Bronchial smooth muscle cell (primary cell): Measurements from ENCODE around the gene SPRR1A. TPM values are rescaled to one million over a fixed set of nuclear protein-coding genes. Genes with fewer than 3 reads are reported as not detected.

Experiments used
- total RNA-seq: library from RNA; depleted of rRNA; stranded (reverse); fragments of >200 nt; gene quantifications from 2 replicates; pipeline ENCODE4 v1.2.1, GENCODE V29; 2014

Gene SPRR1A, protein sequence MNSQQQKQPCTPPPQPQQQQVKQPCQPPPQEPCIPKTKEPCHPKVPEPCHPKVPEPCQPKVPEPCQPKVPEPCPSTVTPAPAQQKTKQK
- total RNA-seq: not detected in 2 replicates

DNA sequence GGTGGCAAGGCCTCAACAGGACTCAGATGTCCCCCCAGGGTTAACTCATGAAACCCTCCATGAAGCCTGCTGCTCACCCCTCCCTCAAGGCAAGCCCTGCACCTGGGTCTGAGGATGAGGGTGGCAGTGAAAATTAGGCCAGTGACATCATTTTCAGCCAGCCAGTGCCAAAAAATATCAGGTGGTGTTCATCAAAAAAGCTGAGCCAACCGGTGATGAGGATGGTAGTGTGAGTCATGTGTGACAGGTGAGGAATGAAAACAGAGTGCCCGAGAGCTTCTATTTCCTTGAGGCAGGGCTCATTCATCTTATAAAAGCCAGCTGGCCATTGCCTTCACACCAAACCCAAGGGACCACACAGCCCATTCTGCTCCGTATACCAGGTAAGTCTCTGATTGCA, at the start of gene SPRR1A:
SPRR1A (plus strand) TSS at position 339 of the 400 bp plus-strand sequence. CDS start 1,150 bp downstream, outside the sequence.

DNA sequence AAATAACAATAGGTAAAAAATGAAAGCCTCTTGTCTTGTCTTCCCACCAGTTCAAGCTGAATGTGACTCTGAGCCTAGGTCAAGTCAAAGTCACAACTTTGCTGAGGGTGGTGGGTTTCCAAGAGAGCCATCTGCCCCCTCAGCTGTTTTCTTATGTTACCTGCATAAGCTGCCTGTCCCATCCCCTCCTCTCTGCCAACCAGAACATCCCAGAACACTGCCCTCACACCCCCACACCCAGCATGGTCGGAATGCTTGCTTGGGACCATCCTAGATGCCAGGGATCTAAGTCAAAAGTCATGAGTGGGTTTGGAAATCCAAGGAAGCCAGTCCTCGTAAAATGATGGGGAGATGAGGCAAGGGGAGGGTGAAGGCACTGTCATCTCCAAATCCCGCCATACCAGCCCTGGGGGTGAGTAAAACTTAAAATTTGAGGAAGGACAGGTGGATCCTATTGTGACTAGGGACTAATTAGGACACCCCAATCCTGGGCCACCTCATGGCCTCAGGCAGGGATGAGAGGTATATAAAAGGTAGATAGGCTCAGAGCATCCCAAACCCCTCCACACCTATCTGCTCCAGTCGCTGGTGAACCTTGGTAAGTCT, 37.1 kb upstream of the SPRR1A start, which contains the start of gene SPRR5:
SPRR5 (plus strand) TSS at position 556 of the 606 bp plus-strand sequence. CDS start 1,349 bp downstream, outside the sequence.

DNA sequence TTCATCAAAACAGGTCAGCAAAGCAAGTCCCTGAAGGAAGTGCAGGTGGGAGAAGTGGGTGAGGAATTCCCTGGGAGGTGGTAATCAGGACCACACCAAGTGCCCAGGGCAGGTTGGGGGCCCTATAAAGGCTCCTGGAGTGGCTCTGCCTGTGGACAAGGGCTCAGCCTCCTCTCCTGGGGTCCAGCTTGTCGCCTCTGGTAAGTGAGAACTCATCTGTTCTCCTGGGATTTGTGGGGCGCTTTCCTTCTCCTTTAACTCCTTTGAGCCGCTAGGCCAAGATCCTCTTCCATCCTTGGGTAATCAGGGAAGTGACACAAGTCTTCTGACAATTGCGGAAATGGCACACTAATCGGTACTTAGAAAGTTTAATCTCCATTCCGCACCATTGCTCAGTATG, 13.4 kb upstream of the SPRR1A start, which contains the start of gene SPRR4:
SPRR4 (plus strand) TSS at position 154 of the 400 bp plus-strand sequence. CDS start 1,243 bp downstream, outside the sequence.

DNA sequence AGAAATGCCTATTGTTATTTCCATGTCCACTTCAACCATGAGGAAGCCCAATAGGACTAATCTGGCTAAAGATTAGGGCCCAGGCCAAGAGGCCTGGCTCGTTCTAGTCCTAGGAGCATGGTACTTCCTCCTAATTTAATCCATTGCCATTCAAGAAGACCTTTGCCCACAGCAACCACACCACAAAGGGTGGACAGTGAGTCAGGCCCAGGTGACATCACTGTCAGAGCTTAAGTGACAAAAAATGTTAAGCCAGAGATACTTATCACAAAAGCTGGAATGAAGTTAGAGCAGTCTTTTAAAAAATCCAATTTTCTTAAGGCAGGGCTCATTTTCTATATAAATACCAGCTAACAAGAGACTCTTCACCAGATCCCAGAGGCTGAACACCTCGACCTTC, 17.5 kb downstream of the SPRR1A start, which contains the start of gene SPRR3:
SPRR3 (plus strand) TSS at position 368 of the 400 bp plus-strand sequence. CDS start 1,272 bp downstream, outside the sequence.

DNA sequence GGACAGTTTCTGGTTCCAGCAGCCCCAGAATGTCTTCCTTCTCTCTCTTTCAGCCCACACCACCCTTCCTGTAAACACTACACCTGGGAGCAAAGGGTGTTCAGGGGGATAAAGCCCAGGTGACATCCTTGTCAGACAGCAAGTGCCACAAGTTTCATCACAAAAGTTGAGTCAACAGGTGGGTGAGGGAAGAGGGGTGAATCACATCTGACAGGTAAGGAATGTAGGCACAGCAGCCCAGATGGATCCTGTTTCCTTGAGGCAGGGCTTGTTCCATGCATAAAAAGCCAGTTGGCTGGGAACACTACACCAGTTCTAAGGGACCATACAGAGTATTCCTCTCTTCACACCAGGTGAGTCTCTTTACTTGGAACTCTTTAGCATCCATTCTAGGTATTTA, 47.0 kb downstream of the SPRR1A start, which contains the start of gene SPRR1B:
SPRR1B (plus strand) TSS at position 309 of the 400 bp plus-strand sequence. CDS start 1,143 bp downstream, outside the sequence.

Other genes with a start within 250 kb of the SPRR1A start
- not detected in 2 replicates for gene KPRP, start 226.1 kb upstream of the SPRR1A start, total RNA-seq
- not detected in 2 replicates for gene LCE1F, start 208.9 kb upstream of the SPRR1A start, total RNA-seq
- not detected in 2 replicates for gene LCE1E, start 197.8 kb upstream of the SPRR1A start, total RNA-seq
- gene LCE1D, start 187.4 kb upstream of the SPRR1A start, total RNA-seq: not detected in 2 replicates
- not detected in 2 replicates for gene LCE1C, start 177.4 kb upstream of the SPRR1A start, total RNA-seq
- not detected in 2 replicates for gene LCE1B, start 172.1 kb upstream of the SPRR1A start, total RNA-seq
- not detected in 2 replicates for gene LCE1A, start 156.6 kb upstream of the SPRR1A start, total RNA-seq
- not detected in 2 replicates for gene LCE6A, start 141.2 kb upstream of the SPRR1A start, total RNA-seq
- not detected in 2 replicates for gene LCE7A, start 124.1 kb upstream of the SPRR1A start, total RNA-seq
- not detected in 2 replicates for gene SMCP, start 105.8 kb upstream of the SPRR1A start, total RNA-seq
- not detected in 2 replicates for gene IVL, start 75.5 kb upstream of the SPRR1A start, total RNA-seq
- gene SPRR5, start 36.9 kb upstream of the SPRR1A start, total RNA-seq: not detected in 2 replicates
- not detected in 2 replicates for gene SPRR4, start 13.4 kb upstream of the SPRR1A start, total RNA-seq
- gene SPRR3, start 17.7 kb downstream of the SPRR1A start, total RNA-seq: 0.43 TPM in 1 of 2 replicates, not detected in the other
- gene SPRR1B, start 47.1 kb downstream of the SPRR1A start, total RNA-seq: 0.17 TPM in 1 of 2 replicates, not detected in the other
- gene SPRR2D, start 57.0 kb downstream of the SPRR1A start, total RNA-seq: not detected in 2 replicates
- gene SPRR2A, start 73.4 kb downstream of the SPRR1A start, total RNA-seq: not detected in 2 replicates
- gene SPRR2B, start 87.5 kb downstream of the SPRR1A start, total RNA-seq: not detected in 2 replicates
- not detected in 2 replicates for gene SPRR2E, start 110.4 kb downstream of the SPRR1A start, total RNA-seq
- gene SPRR2F, start 129.4 kb downstream of the SPRR1A start, total RNA-seq: not detected in 2 replicates
- gene SPRR2G, start 166.8 kb downstream of the SPRR1A start, total RNA-seq: not detected in 2 replicates
- gene LELP1, start 219.3 kb downstream of the SPRR1A start, total RNA-seq: not detected in 2 replicates
- gene PRR9, start 233.5 kb downstream of the SPRR1A start, total RNA-seq: not detected in 2 replicates